Mesothelial cell of epicardium (in vitro differentiated cells): Measurements from ENCODE around the gene OTOG. TPM values are rescaled to one million over a fixed set of nuclear protein-coding genes. Genes with fewer than 3 reads are reported as not detected.

Experiments
- DNase-seq, 2 experiments: peaks; one replicate each; pipeline ENCODE4 v3.0.0; 2021; ENCODE audit warnings: low spot score in 2 of 2; ENCODE audit not compliant: unreplicated experiment in 2 of 2
- H3K27ac Mint-ChIP-seq: 2 replicates; pipeline ENCODE4 v1.8.0; 2021; ENCODE audit warnings: mixed read lengths
- H3K27me3 Mint-ChIP-seq: 2 replicates; pipeline ENCODE4 v1.8.0; 2021; ENCODE audit warnings: low read depth, mixed read lengths
- H3K36me3 Mint-ChIP-seq: 2 replicates; pipeline ENCODE4 v1.8.0; 2021; ENCODE audit warnings: mixed read lengths
- H3K4me1 Mint-ChIP-seq: 2 replicates; pipeline ENCODE4 v1.8.0; 2021; ENCODE audit warnings: mixed read lengths
- H3K4me3 Mint-ChIP-seq: 2 replicates; pipeline ENCODE4 v1.8.0; 2021; ENCODE audit warnings: mild to moderate bottlenecking, moderate library complexity, mixed read lengths
- H3K9me3 Mint-ChIP-seq: 2 replicates; pipeline ENCODE4 v1.8.0; 2021; ENCODE audit warnings: mixed read lengths
- CTCF ChIP-seq: fragments of 200-600 bp; sonication (generic); IDR thresholded peaks from one replicate; pipeline ENCODE4 v1.5.0; 2021; ENCODE audit warnings: antibody characterized with exemption; ENCODE audit not compliant: unreplicated experiment
- total RNA-seq: library from RNA; stranded (reverse); gene quantifications from 3 replicates; pipeline ENCODE4 v1.2.1, GENCODE V29; 2021

The OTOG gene
- total RNA-seq, 1 donor from 2014 or later, result 1.8 TPM

GRCh38 chr11:17513853-17514252 lies 33.2 kb upstream of the OTOG start:
- Mint-ChIP-seq H3K4me3 (no peak overlapping the region), H3K4me1 (peaks cover 11% of the 10 kb centered on the region), H3K36me3 (no peaks in the 10 kb centered on the region), H3K27ac (no peak overlapping the region), H3K27me3 (peaks cover 54% of the 10 kb centered on the region), H3K9me3 (no peaks in the 10 kb centered on the region)
- DNase-seq, result no peak
- TF ChIP-seq CTCF, result no peak

GRCh38 chr11:17514476-17514875 lies 32.6 kb upstream of the OTOG start:
- H3K4me1 Mint-ChIP-seq, result peaks cover 8% of the 10 kb centered on the region
- no peak overlapping the region for H3K27ac Mint-ChIP-seq
- peaks cover 54% of the 10 kb centered on the region for H3K27me3 Mint-ChIP-seq
- no peaks in the 10 kb centered on the region for H3K9me3 Mint-ChIP-seq
- TF ChIP-seq CTCF, result no peak
- DNase-seq, result no peak
- H3K36me3 Mint-ChIP-seq, result no peaks in the 10 kb centered on the region
- no peak overlapping the region for H3K4me3 Mint-ChIP-seq

- Mint-ChIP-seq H3K27ac (no peak overlapping the region), H3K4me1 (peaks cover 3% of the 10 kb centered on the region), H3K27me3 (peaks cover 53% of the 10 kb centered on the region), H3K36me3 (no peaks in the 10 kb centered on the region), H3K9me3 (no peaks in the 10 kb centered on the region), H3K4me3 (no peak overlapping the region)
- DNase-seq, result no peak
- TF ChIP-seq CTCF, result no peak
These were observed 31.4 kb upstream of the OTOG start for GRCh38 chr11:17515443-17516176.

- Mint-ChIP-seq H3K9me3 (no peaks in the 10 kb centered on the region), H3K4me1 (peaks cover 2% of the 10 kb centered on the region), H3K4me3 (no peak overlapping the region), H3K36me3 (no peaks in the 10 kb centered on the region), H3K27me3 (peaks cover 50% of the 10 kb centered on the region), H3K27ac (no peak overlapping the region)
- no peak for TF ChIP-seq CTCF
- no peak for DNase-seq
These were observed 30.4 kb upstream of the OTOG start for GRCh38 chr11:17516551-17517150.

GRCh38 chr11:17517186-17517585 lies 29.9 kb upstream of the OTOG start:
- no peak overlapping the region for H3K4me3 Mint-ChIP-seq
- peaks cover 46% of the 10 kb centered on the region for H3K27me3 Mint-ChIP-seq
- H3K36me3 Mint-ChIP-seq, result no peaks in the 10 kb centered on the region
- H3K4me1 Mint-ChIP-seq, result peaks cover 2% of the 10 kb centered on the region
- H3K27ac Mint-ChIP-seq, result no peak overlapping the region
- TF ChIP-seq CTCF, result no peak
- no peak for DNase-seq
- no peaks in the 10 kb centered on the region for H3K9me3 Mint-ChIP-seq
